SK-N-SH (cell line): ENCODE results near the gene ALDH3A1. TPM values are rescaled to one million over a fixed set of nuclear protein-coding genes. Genes with fewer than 3 reads are reported as not detected.

Source experiments
- CTCF ChIA-PET: fragments of 300-600, 350-600 bp; formaldehyde crosslinking; extraction: SDS; loops from one replicate; lab custom pipeline; 2021; lab: Yijun Ruan, JAX
- POLR2A ChIA-PET: fragments of 350-600 bp; sonication (Branson Sonifier 250); formaldehyde crosslinking; extraction: SDS; loops from one replicate; lab custom pipeline; 2020; ENCODE audit warnings: antibody characterized with exemption, inconsistent platforms; lab: Yijun Ruan, JAX
- DNase-seq: peaks from one replicate; pipeline ENCODE4 v3.0.0; 2012
- H2AFZ ChIP-seq: fragments of 200-600 bp; sonication (generic); 2 replicates; pipeline ENCODE4 v1.8.1; 2016; ENCODE audit warnings: antibody characterized with exemption, mild to moderate bottlenecking, low read depth
- H3F3A ChIP-seq: fragments of 200-600 bp; sonication (generic); replicated peaks from 2 replicates; pipeline ENCODE3; 2016; ENCODE audit warnings: antibody characterized with exemption, mild to moderate bottlenecking; ENCODE audit not compliant: insufficient read depth
- H3K27ac ChIP-seq, 2 experiments: fragments of 200-500 bp in 1 of 2; fragments of 200-600 bp in 1 of 2; sonication (Bioruptor generic) in 1 of 2; sonication (generic), shearing (Covaris generic) in 1 of 2; 2 replicates each; pipeline versions ENCODE4 v1.5.1 to v1.6.1; 2014 to 2016; ENCODE audit warnings: low read depth in 2 of 2, inconsistent platforms in 1 of 2, low read length in 1 of 2, mild to moderate bottlenecking in 1 of 2, mixed read lengths in 1 of 2
- H3K27me3 ChIP-seq: fragments of 200-600 bp; sonication (generic), shearing (Covaris generic); 2 replicates; pipeline ENCODE4 v1.6.1; 2016; ENCODE audit warnings: mixed run types; ENCODE audit not compliant: insufficient read depth
- H3K36me3 ChIP-seq, 2 experiments: fragments of 200-500 bp in 1 of 2; fragments of 200-600 bp in 1 of 2; sonication (Bioruptor generic) in 1 of 2; sonication (generic) in 1 of 2; replicated peaks in 1 of 2; 2 replicates each; pipeline versions ENCODE3 to v1.5.1; 2014 to 2016; ENCODE audit warnings: low read length in 1 of 2, mild to moderate bottlenecking in 1 of 2; ENCODE audit not compliant: insufficient read depth in 2 of 2, control insufficient read depth in 1 of 2
- H3K4me1 ChIP-seq, 2 experiments: fragments of 200-500 bp in 1 of 2; fragments of 200-600 bp in 1 of 2; sonication (Bioruptor generic) in 1 of 2; sonication (generic), shearing (Covaris generic) in 1 of 2; 2 replicates each; pipeline versions ENCODE4 v1.5.1 to v1.6.1; 2014 to 2016; ENCODE audit warnings: low read depth in 1 of 2, low read length in 1 of 2, mixed run types in 1 of 2; ENCODE audit not compliant: insufficient read depth in 2 of 2, control insufficient read depth in 1 of 2
- H3K4me2 ChIP-seq: fragments of 200-600 bp; sonication (generic), shearing (Covaris generic); 2 replicates; pipeline ENCODE4 v1.6.1; 2017; ENCODE audit warnings: mixed run types
- H3K4me3 ChIP-seq, 2 experiments: fragments of 200-500 bp in 1 of 2; fragments of 200-600 bp in 1 of 2; sonication (Bioruptor generic) in 1 of 2; sonication (generic), shearing (Covaris generic) in 1 of 2; 2 replicates each; pipeline versions ENCODE4 v1.5.1 to v1.8.1; 2014 to 2016; ENCODE audit warnings: low read depth in 2 of 2, inconsistent platforms in 1 of 2, low read length in 1 of 2, mild to moderate bottlenecking in 1 of 2, mixed read lengths in 1 of 2, moderate library complexity in 1 of 2
- H3K79me2 ChIP-seq: fragments of 200-600 bp; sonication (generic); 2 replicates; pipeline ENCODE4 v1.8.1; 2017; ENCODE audit warnings: mild to moderate bottlenecking; ENCODE audit not compliant: insufficient read depth
- H3K9ac ChIP-seq: fragments of 200-600 bp; sonication (generic); 2 replicates; pipeline ENCODE4 v1.6.1; 2017; ENCODE audit warnings: mixed run types
- H3K9me2 ChIP-seq: fragments of 200-600 bp; sonication (generic); 2 replicates; pipeline ENCODE4 v1.6.1; 2017; ENCODE audit warnings: mixed run types
- H3K9me3 ChIP-seq: fragments of 200-600 bp; sonication (generic); 2 replicates; pipeline ENCODE4 v1.6.1; 2017; ENCODE audit warnings: mixed run types, mild to moderate bottlenecking, moderate library complexity
- H4K20me1 ChIP-seq: fragments of 200-600 bp; sonication (generic); 2 replicates; pipeline ENCODE4 v1.6.1; 2017; ENCODE audit warnings: mild to moderate bottlenecking, mixed run types; ENCODE audit not compliant: insufficient read depth
- CHD2 ChIP-seq: fragments of 150-350 bp; IDR thresholded peaks from 2 replicates; pipeline ENCODE4 v1.6.1; 2018; ENCODE audit warnings: low read length; ENCODE audit not compliant: partially characterized antibody
- FOSL2 ChIP-seq: IDR thresholded peaks from 2 replicates; pipeline ENCODE4 v1.4.0; 2012; ENCODE audit warnings: low read depth, mild to moderate bottlenecking, moderate library complexity, borderline replicate concordance
- FOXM1 ChIP-seq: IDR thresholded peaks from 2 replicates; pipeline ENCODE4 v1.4.0; 2012; ENCODE audit warnings: low read depth, mild to moderate bottlenecking
- GABPA ChIP-seq: IDR thresholded peaks from 2 replicates; pipeline ENCODE4 v1.4.0; 2012; ENCODE audit warnings: low read depth, mild to moderate bottlenecking
- MEF2A ChIP-seq: IDR thresholded peaks from 2 replicates; pipeline ENCODE4 v1.4.0; 2012; ENCODE audit warnings: low read depth, borderline replicate concordance
- PBX3 ChIP-seq: IDR thresholded peaks from 2 replicates; pipeline ENCODE4; 2012
- REST ChIP-seq: IDR thresholded peaks from 2 replicates; pipeline ENCODE4 v1.6.1; 2012; ENCODE audit warnings: mild to moderate bottlenecking, low read depth, low read length, moderate library complexity
- RFX5 ChIP-seq: IDR thresholded peaks from 2 replicates; pipeline ENCODE4 v1.6.1; 2012; ENCODE audit warnings: mild to moderate bottlenecking, improper control_type of control experiment, low read length
- RXRA ChIP-seq: IDR thresholded peaks from 2 replicates; pipeline ENCODE4 v1.4.0; 2012; ENCODE audit warnings: low read depth, mild to moderate bottlenecking, borderline replicate concordance
- TCF12 ChIP-seq: IDR thresholded peaks from 2 replicates; pipeline ENCODE4 v1.4.0; 2012
- ZBTB33 ChIP-seq: IDR thresholded peaks from 2 replicates; pipeline ENCODE4 v1.4.0; 2012; ENCODE audit warnings: low read depth, borderline replicate concordance
- WGBS: methylation state at CpG from one replicate; pipeline ENCODE4 v1.1.6; 2017; ENCODE audit warnings: low lambda C conversion rate; 5-methylcytosine and 5-hydroxymethylcytosine counted together
- polyA plus RNA-seq, 3 experiments: library from polyadenylated mRNA; depleted of rRNA; stranded (reverse); fragments of >200 nt; gene quantifications; 2 replicates each; pipeline ENCODE4 v1.2.3, GENCODE V29; 2012
- TF ChIP-seq, protein P1 (sequence below): fragments of 150-350 bp; IDR thresholded peaks from 2 replicates; pipeline ENCODE4 v1.6.1; 2017; ENCODE audit warnings: antibody characterized with exemption, low read length, low read depth, borderline replicate concordance

The ALDH3A1 gene
- 0.52 and 0.79 TPM in 2 replicates for polyA plus RNA-seq (2012; rRNA removed)
- 0.33 and 0.49 TPM in 2 replicates for polyA plus RNA-seq (2012; cell fraction: cytosol; rRNA removed)
- 0.75 and 1.0 TPM in 2 replicates for polyA plus RNA-seq (2012; cell fraction: nucleus; rRNA removed)

- Histone ChIP-seq H3K36me3 (no peaks in the 10 kb centered on the region), H3K9me2 (no peaks in the 10 kb centered on the region), H3K79me2 (no peaks in the 10 kb centered on the region), H3K9me3 (no peaks in the 10 kb centered on the region), H3K4me3 (no peak within 1 kb of the TSS), H3K4me2 (no peak within 1 kb of the TSS), H3K4me1 (peaks cover 9 to 10% of the 10 kb centered on the region in 2 experiments; a peak in 3 of 4 replicates), H3K27me3 (no peaks in the 10 kb centered on the region), H3F3A (peaks cover 7% of the 10 kb centered on the region), H2AFZ (no peak within 1 kb of the TSS), H3K9ac (no peak within 1 kb of the TSS), H3K27ac (no peak within 1 kb of the TSS), H4K20me1 (no peaks in the 10 kb centered on the region)
- POLR2A ChIA-PET = interaction anchor here (0.6 kb wide), 1 partner anchor 204 kb away, joined by 3 read pairs; no protein-coding TSS in a partner anchor
- 55% methylated on average over 24 of the region's 25 CpGs for WGBS
- no peak for DNase-seq
- CTCF ChIA-PET = interaction anchor here (1.5 to 3.8 kb wide), 5 partner anchors 8 to 23 kb away, joined by 3 to 25 read pairs (median 4); no protein-coding TSS in a partner anchor
- TF ChIP-seq RFX5 (no peak), PBX3 (no peak), MEF2A (no peak), GABPA (no peak), ZBTB33 (no peak), RXRA (no peak), REST (no peak), CHD2 (no peak), FOXM1 (no peak), TCF12 (no peak), FOSL2 (no peak)
- TF ChIP-seq, protein P1, sequence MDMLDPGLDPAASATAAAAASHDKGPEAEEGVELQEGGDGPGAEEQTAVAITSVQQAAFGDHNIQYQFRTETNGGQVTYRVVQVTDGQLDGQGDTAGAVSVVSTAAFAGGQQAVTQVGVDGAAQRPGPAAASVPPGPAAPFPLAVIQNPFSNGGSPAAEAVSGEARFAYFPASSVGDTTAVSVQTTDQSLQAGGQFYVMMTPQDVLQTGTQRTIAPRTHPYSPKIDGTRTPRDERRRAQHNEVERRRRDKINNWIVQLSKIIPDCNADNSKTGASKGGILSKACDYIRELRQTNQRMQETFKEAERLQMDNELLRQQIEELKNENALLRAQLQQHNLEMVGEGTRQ = no peak
Observed at GRCh38 chr17:19747829-19748806, at the start of gene ALDH3A1. Gene ALDH3A1, minus strand, starts transcription at chr17:19748298. Its CDS starts 3,169 bp downstream, at chr17:19745129.
